Activated T-helper 1 cell treated with Interleukin-2 at 50 U/mL for 16 hours (primary cell): ENCODE results near the gene NHSL1.

Experiments used
- DNase-seq: peaks from one replicate; pipeline ENCODE4 v3.0.0-alpha.2; 2020; ENCODE audit warnings: low read depth

The NHSL1 gene

DNA sequence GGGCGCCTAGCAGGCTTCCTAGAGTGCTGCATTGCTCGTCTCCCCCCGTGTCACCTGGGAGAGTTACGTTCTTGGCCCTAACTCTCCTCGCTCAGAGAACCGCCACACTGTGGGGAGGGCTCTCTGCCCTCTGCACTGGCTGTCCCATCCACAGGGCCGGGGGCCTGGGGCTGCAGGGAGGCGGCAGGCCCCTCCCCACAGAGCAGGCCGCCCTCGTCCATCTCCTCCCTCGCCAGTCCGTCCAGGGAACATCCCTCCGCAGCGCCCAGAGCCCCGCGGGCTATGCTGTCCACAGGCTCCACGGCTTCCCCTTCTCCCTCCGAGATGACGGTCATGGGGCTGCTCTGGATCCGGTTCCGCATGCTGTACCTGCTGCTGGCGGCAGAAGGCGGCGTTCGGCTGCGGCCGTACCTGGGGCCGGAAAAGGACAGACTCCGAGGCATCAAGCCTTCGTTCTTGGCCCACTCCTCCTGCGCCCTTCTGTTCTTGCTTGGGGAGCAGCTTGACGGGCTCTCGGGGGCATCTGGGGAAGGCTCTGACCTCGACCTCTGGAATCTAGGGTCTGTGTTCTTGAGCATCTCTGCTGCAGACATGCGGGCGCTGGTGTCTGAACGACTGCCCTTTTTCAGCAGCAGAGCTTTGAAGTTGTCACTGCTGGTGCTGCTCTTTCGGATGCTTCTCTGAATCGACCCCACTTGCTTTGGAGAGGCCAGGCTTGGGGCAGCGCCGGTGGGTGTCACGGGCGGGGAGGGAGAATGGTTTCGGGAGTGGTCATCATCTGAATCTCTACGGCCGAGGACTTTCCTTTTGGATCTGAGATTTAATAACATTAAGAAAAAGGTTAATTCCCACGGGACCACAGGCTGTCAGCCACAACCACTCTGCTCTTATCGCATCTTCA lies 75.0 kb downstream of the NHSL1 start:
- no peak for DNase-seq

DNA sequence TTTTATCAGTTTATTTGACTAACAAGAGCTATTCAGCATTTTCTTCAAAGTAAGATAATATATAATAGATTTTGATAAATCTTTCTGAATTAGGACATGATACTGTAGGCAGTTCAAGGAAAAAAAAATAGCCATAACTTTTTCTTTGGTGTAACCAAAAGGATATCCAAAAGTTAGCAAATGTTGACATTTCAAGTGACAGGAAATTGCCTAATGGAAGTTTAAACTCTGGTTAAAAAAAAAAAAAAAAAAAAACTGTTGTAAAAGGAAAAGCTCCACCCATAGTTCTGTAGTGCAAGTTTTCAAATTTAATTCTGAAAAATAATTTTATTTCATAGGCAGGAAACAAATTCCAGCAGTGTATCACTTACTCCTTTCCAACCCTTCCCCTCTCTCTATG lies 76.4 kb downstream of the NHSL1 start:
- DNase-seq = no peak

DNA sequence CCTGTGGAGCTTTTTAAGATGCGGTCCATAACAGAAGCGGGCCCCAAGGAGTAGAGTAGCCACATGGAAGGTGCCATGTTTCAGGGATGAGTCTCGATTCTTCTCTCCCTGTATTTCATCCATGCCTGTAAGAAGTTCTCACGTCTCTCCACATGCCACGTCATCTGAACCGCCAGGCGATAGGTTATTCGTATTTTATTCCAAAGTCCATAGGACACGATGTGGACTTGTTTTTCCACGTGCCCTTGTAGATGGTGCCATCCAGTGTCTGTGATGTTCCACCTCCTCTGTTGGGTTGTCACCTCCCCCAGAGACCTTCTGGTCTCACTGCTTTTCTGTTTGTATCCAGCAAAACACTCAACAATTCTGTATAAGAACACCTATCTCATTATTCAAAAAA lies 77.7 kb downstream of the NHSL1 start:
- no peak for DNase-seq

DNA sequence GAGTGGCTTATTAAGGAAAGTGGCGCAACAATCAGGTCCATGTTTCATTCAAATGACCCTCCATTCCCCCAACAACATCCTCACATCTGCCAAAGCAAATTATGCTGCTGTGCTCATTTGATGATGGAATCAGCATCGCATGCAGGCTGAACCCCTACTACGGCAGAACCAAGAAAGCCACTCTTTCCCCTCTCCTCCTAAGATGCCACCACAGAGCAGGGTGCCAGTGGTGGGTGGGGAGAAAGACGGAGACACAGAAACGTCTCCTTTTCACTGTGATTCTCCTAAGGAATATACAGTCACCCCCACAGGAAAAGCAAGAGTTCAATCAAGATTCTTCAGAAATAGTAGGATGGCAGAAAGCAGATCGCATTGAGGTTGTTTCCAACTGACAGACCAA lies 78.2 kb downstream of the NHSL1 start:
- DNase-seq = no peak

DNA sequence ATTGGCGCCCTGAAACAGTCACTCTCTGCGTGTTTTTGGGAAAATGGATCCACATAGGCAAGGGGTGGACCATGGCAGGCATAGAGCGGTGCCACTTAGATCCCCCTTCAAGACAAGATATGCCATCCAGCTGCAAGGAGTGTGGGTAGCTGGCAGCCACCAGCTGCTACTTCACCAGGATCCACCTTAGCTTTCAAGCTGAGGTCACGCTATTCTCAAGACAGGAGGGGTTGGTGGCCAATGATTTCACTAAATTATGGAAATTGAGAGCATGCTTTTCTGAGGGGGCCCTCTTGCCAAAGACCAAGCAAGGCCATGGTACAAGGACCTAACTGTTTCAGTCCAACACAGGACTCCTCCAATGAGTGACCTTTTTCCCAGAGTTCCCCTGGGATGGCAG lies 78.9 kb downstream of the NHSL1 start:
- DNase-seq = no peak

DNA sequence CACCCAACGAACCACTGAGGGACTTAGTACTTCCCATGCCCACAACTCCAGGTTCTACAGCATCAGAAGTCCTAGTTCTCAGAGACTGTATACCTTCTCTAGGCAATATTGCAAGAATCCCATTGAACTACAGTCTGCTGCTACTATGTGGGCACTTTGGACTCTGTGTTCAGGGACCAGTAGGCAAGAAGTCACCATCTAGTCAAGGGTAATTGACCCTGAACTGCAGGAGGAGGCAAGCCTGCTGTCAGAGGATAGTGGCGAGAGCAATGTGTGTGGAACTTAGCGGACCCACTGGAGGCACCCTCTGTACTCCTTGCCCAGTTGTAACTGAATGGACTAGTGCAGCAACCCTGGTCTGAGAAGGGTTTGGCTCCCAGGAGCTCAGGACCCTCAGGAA lies 79.5 kb downstream of the NHSL1 start:
- no peak for DNase-seq

DNA sequence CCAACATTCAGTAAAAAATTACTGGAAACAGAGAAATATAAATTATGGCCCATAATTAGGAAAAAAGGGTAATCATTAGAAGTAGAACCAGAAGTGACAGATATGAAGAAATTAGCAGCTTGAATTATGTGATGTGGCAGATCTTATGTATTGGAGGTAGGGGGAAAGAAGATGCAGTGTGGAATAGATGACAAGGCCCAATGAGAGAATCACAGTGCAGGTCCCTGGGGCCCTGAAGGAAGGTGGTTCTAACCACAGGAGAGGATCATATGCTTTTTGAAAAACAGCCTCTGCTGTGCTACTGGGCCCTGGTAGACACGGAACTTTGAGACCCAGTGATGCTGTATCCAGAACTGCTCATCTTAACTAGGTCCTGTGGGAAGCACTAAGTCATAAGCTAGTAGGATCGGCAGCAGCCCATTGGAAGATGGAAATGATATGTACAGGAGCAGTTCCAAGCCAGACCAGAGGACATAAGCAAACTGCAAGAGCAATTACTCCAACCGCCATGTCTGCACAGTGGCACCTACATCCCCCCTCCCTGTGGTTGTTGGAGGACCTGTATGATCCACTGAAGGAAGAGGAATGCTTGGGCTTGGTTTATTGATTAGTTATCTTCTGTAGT lies 81.1 kb downstream of the NHSL1 start:
- DNase-seq = no peak

DNA sequence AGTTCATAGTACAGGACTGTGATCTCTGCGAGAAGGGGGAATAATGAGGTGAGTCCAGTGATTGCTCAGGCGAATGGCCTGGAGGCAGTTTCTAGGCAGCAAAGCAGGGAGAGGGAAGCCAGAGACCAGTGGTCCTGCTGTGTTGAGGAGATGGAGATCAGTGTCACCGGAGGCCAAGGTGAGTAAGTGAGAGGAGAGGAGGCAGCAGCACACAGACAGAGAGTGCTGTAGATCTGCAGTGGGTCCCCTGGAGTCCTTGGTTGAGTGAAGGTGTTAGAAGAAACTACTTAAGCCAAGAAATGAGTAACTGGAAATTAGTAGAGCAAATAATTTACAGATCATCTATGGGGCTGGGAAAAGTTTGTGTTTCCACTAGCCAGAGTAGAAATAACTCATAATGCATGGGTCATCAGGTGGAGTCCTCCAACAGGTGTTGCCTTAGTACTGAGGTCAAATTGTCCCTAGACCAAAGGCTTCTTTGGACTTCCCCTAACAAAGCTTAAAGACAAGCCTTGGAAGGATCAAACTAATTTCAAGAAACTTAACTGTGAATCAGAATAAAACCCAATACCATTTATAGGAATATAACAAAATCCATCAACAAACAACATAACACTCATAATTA lies 81.7 kb downstream of the NHSL1 start:
- DNase-seq = no peak

DNA sequence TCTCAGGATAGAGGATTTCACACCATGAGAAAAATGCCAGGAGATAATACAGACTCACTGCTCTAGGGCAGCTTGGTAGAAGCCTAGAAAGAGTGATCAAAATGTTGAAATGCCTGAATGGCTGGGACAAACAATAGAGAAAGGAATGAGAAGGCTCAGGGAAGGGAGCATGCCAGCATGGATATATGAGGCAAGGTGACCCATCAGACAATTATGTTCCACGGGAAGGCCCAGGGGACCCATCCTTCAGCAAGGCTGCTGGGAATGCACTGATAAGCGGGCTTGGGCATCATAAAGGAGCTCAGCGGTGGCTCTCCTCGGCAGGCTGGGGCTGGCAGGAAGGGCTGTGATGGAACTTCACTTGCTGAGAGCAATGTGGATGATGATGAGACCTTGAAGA lies 83.1 kb downstream of the NHSL1 start:
- DNase-seq = no peak

DNA sequence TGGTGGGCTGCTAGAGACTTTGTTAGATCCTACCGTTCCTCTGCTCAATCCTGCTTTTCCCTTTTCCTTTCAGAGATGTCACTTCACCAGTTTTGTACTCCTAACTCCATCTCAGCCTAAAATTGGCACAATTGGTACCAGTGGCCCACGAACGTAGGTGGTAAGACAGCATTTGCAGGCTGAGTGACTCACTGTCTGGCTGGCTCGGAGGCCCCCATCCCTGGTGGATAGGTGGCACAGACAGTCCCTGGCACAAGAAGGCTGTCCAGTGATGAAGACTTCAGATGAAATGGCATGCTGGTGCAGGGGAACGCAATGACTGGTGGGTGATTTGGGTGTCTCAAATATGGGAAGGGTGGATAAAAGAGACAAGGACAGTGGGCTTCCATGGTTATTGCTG lies 84.2 kb downstream of the NHSL1 start:
- no peak for DNase-seq

DNA sequence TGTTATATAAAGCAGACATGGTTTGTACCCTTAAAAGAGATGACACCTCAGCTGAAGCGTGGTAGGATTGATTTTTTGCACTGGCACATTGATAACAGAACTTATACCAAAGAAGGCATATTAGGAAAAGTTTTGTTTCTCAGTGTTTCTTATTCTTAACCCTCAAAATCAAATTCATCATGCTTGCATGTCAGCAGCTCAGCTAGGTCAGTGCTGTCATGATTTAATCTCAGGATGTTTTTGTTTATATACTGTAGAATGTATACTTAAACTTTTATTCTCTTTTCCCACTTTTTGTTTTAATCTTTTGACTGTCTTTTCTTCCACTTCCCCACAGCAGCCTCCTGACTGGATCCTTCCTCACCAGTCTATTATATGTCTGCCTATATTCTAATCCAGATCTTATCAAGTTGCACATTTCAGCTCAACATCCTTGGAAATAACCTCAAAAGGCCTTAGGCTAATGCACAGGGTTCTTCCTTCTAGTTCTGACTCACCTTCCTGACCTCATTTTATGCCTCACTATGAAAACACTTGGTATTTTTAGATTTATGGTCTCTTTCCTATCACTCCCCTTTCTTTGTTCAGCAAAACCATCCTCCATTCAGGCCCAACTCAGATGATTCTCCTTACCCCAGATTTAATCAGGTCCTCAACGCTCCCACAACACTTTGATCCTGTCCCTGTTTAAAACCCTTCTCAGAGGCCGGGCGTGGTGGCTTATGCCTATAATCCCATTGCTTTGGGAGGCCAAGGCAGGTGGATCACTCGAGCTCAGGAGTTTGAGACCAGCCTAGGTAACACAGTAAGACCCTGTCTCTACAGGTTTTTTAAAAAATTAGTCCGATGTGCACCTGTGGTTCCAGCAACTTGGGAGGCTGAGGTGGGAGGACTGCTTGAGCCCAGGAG lies 88.1 kb downstream of the NHSL1 start:
- DNase-seq = no peak

DNA sequence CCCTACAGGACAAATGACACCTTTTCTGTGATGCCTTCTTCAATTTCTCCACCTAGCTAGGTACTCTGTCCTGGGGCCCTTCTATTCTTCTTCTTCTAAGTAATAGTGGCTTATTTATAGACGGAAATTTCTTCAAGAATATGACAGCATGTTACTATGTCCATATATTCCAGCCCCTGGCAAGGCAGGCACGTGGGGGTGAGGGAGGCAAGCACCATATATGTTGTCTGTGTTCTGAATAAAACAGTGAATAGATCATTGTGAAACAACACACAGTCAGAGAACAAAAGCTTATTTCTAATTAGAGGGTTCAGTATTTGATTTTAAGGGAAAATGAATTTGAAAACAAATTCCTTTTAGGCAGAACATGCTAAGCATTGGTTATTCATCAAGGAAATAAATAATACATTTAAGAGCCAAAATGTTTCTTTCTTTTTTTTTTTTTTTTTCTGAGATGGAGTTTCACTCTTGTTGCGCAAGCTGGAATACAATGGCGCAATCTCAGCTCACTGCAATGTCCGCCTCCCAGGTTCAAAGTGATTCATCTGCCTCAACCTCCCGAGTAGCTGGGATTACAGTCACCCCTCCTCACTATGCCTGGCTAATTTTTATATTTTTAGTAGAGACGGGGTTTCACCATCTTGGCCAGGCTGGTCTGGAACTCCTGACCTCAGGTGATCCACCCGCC lies 89.1 kb downstream of the NHSL1 start:
- no peak for DNase-seq

DNA sequence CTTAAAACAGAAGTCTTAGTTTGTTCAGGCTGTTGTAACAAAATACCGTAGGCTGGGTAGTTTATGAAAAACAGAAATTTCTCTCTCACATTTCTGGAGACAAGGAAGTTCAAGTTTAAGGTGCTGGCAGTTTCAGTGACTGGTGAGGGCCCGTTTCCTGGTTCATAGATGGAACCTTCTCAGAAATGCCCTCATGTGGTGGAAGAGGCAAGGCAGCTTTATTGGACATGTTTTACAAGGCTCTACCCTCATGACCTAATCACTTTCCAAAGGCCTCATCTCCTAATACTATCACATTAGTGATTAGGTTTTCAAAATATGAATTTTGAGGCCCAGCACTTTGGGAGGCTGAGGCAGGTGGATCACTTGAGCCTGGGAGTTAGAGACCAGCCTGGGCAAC lies 92.9 kb downstream of the NHSL1 start:
- no peak for DNase-seq

DNA sequence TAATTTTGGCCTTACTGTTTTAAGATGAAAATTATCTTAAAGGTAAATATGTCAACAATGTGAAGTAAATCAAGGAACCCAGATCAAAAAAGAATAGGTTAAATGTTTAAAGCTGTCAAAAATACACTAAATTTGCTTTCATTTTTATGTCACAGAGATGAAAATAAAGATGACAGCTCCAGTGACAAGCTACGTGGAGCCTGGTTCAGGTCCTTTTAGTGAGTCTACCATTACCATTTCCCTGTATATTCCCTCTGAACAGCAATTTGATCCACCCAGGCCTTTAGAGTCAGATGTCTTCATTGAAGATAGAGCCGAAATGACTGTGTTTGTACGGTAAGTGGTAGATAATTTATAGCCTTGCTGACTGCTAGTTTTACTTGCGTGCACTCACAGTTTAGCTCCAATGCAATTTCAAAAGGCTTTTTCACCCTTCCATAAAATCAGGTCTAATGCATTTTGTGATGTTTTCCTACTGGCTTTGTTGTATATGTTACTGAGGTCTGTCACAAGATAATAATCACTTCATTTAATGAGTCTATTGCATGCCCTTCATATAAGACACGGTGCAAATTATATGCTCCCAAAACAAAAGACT lies 93.4 kb downstream of the NHSL1 start:
- DNase-seq = no peak

DNA sequence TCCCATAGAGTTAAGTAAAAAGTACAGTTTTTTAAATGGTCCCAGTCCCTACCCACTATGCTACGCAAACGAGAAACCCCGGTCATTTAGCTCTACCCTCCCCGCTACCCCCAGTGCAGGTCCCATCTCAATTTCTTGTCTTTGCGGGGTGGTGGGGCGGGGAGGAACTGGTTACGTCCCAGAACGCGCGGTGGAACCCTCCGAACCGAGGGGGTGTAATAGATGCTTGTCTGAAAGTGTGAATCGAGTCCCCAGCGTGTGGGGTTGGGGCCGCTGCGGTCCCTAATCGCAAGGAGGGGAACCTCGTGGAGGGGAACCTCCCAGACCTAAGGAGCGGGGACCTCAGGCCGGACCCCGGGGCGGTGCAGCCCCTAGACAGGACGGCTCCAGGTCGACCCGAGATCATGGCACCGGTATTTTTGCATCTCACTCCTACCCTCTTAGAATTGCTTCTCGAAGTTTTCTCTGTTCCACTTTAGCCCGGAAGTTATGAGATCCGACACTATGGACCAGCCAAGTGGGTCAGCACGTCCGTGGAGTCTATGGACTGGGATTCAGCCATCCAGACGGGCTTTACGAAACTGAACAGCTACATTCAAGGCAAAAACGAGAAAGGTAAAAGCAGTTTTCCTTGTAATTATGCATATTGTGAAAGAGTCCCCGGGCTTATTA lies 94.5 kb downstream of the NHSL1 start:
- DNase-seq = no peak

DNA sequence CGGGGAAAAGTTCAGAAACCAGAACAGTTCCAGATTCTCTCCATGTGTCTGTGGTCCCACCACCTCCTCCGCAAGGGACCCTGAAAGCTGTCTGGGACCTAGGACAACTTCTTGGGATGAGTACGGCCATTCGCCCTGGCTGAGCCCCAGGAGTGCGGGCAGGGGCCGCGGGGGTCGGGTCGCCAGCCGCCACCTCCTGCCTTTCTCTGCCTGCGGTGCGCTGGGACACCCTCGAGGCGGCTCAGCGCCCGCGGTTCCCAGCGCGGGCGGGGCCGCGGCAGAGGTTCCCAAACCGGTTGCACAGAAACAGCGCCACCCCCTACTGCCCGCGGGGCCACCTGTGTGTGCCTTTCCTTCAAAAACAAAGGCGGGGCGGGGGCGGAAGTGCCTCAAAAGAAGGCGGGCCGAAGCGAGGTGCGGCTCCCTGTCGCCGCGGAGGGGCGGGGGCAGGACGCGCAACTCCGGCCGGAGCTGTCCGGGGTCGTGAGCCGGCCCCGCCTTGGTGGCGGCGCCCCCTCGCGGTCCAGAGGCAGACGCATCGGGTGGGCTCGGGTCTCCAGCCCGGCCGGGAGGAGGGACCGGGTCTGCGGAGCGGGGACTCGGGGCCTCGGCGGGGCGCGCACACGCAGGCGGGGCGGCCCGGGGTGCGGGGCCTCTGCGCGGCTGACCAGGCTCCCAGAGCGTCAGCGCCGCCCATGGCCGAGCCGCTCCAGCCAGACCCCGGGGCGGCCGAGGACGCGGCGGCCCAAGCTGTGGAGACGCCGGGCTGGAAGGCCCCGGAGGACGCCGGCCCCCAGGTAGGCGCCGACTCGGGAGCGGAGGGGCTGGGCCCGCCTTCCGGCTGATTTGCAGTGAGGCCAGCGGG lies 95.3 kb downstream of the NHSL1 start, which contains the start of gene HEBP2:
Gene HEBP2, plus strand, starts transcription at position 423 of the 865 bp plus-strand sequence. Its CDS starts 273 bp downstream, at position 696.
- peak; percentile 81 for DNase-seq

DNA sequence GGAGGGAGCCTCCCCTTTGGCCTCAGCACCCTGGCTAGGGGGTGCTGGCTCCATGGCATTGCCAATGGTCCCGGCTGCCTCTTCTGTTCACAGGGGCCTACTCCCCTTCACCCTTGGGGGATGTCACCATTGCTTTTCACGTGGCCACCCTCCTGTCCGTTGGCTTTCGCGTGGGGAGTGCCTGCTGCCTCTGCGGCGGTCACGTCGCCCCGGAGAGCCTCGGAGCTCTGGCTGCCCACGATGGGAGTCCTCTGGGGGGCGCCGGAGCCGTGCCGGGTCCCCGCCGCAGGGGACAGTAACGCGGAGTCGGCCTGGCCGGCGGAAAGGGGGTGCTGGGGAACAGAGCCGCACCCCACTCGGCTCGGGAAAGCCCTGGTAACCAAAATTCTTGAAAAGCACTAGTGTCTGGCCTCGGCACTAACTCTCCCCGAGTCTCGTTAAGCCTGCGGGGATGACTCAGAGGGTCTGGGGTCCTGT lies 95.9 kb downstream of the NHSL1 start:
- no peak for DNase-seq

DNA sequence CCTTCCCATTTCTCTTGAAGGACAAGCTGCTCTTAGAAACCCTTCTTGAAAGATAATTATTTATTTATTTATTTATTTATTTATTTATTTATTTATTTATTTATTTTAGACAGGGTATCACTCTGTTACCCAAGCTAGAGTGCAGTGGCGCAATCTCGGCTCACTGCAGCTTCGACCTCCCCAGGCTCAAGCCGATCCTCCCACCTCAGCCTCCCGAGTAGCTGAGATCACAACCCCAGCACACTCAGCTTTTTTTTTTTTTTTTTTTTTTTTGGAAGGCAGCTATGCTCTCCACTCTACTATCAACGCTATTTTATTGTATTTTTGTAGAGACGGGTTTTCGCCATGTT lies 96.5 kb downstream of the NHSL1 start:
- DNase-seq = no peak
